H1 (cell line): ENCODE measurements around the gene ETFB.

Experiments used
- EZH2 ChIP-seq: fragments of 200-600 bp; sonication (generic); IDR thresholded peaks from 2 replicates; pipeline ENCODE4 v1.7.1; 2012; ENCODE audit warnings: low read depth, mild to moderate bottlenecking, moderate library complexity, low read length, inconsistent platforms; ENCODE audit not compliant: severe bottlenecking
- RFX5 ChIP-seq: IDR thresholded peaks from 2 replicates; pipeline ENCODE4 v1.6.1; 2011; ENCODE audit warnings: low read depth, low read length, improper control_type of control experiment, borderline replicate concordance
- TF ChIP-seq, protein P1 (sequence below), 3 experiments: IDR thresholded peaks; 1 replicate in 2 of 3; 2 replicates in 1 of 3; pipeline versions ENCODE4 v1.5.1 to v1.6.1; 2011; ENCODE audit warnings: low read length in 3 of 3, mild to moderate bottlenecking in 3 of 3, inconsistent platforms in 2 of 3, low read depth in 1 of 3, moderate library complexity in 1 of 3; ENCODE audit not compliant: insufficient read depth in 1 of 3; ENCODE audit errors: control extremely low read depth in 1 of 3

DNA sequence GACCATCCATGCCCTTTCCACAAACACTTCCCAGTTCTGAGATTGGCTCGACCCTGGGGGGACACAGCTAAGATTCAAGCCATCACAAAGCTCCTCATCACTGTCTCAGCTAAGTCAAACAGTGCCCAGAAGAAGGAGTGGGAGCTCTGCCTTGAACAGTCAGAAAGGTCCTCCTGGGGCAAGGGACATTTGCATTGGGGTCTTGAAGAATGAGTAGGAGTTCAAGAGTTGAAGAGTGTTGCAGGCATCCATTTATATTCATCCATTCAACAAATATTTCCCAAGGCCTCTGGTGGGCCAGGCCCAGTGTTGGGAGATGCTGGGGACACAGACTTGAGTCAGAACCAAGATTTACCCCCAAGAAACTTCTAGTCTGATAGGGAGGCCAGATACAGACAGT lies 48.2 kb downstream of the ETFB start:
- TF ChIP-seq RFX5 (no peak), EZH2 (no peak)
- TF ChIP-seq, protein P1, sequence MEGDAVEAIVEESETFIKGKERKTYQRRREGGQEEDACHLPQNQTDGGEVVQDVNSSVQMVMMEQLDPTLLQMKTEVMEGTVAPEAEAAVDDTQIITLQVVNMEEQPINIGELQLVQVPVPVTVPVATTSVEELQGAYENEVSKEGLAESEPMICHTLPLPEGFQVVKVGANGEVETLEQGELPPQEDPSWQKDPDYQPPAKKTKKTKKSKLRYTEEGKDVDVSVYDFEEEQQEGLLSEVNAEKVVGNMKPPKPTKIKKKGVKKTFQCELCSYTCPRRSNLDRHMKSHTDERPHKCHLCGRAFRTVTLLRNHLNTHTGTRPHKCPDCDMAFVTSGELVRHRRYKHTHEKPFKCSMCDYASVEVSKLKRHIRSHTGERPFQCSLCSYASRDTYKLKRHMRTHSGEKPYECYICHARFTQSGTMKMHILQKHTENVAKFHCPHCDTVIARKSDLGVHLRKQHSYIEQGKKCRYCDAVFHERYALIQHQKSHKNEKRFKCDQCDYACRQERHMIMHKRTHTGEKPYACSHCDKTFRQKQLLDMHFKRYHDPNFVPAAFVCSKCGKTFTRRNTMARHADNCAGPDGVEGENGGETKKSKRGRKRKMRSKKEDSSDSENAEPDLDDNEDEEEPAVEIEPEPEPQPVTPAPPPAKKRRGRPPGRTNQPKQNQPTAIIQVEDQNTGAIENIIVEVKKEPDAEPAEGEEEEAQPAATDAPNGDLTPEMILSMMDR (IDR thresholded peaks at IDR 0.05; ENCODE audit: control extremely low read depth in 1 of 3, insufficient read depth in 1 of 3, low read depth in 1 of 3, low read length in 3 of 3): no peak
